ENCODE results near the gene UMODL1.

Gene UMODL1

DNA sequence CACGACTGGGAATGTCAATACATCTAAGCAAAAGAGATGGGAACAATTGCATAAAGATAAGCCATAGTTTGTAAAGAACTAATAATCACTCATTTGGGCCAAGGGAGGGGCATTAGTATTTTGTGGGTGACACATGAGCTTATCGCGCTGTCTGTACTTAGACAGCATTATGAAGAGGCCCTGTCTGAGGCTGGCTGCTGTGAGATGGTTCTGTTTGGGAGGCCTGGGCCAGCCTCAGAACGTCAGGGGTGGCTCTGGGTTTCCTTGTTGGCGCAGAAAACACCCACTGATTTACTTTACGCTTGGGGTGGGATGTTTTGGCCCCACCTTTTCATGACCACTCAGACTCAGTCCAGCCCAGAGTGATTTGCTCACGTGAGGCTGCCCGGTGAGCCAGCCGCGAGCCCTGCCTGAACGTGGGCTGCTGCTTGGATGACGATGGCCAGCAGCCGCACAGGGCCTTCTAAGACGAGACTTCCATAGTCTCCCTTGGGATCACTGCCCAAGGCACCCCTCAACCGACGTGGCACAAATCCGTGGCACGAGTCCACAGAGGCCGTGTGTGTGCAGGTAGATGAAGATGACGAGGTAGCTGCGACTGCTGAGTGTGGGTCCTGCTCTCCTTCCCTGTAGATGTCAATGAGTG lies 18.7 kb downstream of the UMODL1 start:
- Histone ChIP-seq H3K36me3 (ENCODE audit: insufficient read depth, low read length) (no peaks in the 10 kb centered on the region), H3K79me2 (ENCODE audit: control insufficient read depth, insufficient read depth, low read length, unreplicated experiment) (no peaks in the 10 kb centered on the region), H2AFZ (ENCODE audit: low read length, unreplicated experiment) (no peak overlapping the region), H3K4me3 (ENCODE audit: low read depth, low read length) (no peak overlapping the region), H3K27ac (ENCODE audit: low read depth, low read length) (no peak overlapping the region), H3K4me1 (ENCODE audit: control insufficient read depth, insufficient read depth, low read length, unreplicated experiment) (peaks cover 9% of the 10 kb centered on the region), H3K27me3 (ENCODE audit: insufficient read depth, low read length) (peaks cover 17% of the 10 kb centered on the region)

DNA sequence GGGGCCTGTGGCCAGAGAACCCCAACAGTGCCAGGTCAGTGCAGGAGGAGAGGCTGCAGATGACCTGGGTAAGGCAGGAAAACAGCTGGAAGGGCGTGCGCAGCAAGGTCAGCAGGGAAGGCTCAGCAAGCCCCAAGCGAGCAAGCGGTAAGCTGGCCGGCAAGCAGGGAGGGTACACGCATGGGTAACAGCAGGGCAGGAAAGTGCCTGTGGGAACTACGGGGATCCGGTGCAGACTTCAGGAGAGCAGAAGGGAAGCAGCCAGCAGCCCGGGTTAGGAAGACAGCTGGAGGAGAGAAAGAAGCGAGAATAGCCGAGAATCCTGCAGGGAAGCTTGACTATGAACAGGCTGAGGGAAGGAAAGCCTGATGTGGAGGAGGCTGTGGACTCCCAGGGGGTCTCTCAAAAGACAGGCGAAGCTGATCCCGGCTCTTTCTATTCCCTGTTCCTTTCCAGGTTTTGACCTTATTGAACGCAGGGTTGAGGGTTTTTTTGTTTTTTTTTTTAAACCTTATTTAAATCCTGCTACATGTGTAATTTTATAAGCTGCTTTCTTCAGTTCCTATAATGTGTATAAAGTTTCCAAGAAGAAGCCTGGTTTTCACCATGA lies 20.9 kb downstream of the UMODL1 start:
- H2AFZ ChIP-seq (ENCODE audit: low read length, unreplicated experiment), result no peak overlapping the region
- H3K27ac ChIP-seq (ENCODE audit: low read depth, low read length), result no peak overlapping the region
- peaks cover 17% of the 10 kb centered on the region for H3K27me3 ChIP-seq (ENCODE audit: insufficient read depth, low read length)
- H3K79me2 ChIP-seq (ENCODE audit: control insufficient read depth, insufficient read depth, low read length, unreplicated experiment), result no peaks in the 10 kb centered on the region
- no peaks in the 10 kb centered on the region for H3K36me3 ChIP-seq (ENCODE audit: insufficient read depth, low read length)
- peaks cover 13% of the 10 kb centered on the region for H3K4me1 ChIP-seq (ENCODE audit: control insufficient read depth, insufficient read depth, low read length, unreplicated experiment)
- H3K4me3 ChIP-seq (ENCODE audit: low read depth, low read length), result no peak overlapping the region

DNA sequence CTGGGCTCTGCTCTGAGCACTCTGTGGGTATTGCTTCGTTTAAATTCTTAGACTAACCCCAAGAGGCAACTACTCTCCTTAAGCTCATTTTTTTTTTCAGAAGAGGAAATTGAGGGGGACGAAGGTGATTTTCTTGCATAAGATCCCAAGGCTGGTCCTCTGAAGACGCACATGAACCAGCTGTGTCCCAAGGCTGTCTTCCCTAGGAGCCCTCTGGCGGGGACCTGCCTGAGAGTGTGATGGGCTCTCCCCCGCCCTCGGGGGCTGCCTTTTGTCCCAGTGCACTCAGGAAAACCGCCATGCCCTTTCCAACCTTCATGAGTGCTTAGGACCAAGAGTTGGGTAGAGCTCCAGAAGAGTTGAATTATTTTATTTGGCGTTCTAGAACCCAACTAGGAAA lies 21.7 kb downstream of the UMODL1 start:
- Histone ChIP-seq H3K27ac (ENCODE audit: low read depth, low read length) (no peak overlapping the region), H3K27me3 (ENCODE audit: insufficient read depth, low read length) (peaks cover 17% of the 10 kb centered on the region), H3K36me3 (ENCODE audit: insufficient read depth, low read length) (no peaks in the 10 kb centered on the region), H3K79me2 (ENCODE audit: control insufficient read depth, insufficient read depth, low read length, unreplicated experiment) (no peaks in the 10 kb centered on the region), H3K4me3 (ENCODE audit: low read depth, low read length) (no peak overlapping the region), H2AFZ (ENCODE audit: low read length, unreplicated experiment) (no peak overlapping the region), H3K4me1 (ENCODE audit: control insufficient read depth, insufficient read depth, low read length, unreplicated experiment) (peaks cover 20% of the 10 kb centered on the region)

DNA sequence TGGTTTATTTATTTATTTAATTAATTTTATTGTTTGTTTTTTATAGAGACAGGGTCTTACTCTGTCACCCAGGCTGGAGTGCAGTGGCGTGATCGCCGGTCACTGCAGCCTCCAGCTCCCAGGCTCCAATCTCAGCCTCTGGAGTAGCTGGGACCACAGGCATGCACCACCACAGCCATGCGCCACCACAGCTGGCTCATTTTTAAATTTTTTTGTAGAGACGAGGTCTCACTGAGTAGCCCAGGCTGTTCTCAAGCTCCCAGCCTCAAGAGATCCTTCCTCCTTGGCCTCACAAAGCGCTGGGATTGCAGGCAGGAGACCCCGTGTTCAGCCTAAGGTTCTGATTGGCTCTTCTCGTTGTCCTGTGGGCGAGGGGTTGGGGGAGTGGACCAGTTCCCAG lies 22.1 kb downstream of the UMODL1 start:
- Histone ChIP-seq H3K4me1 (ENCODE audit: control insufficient read depth, insufficient read depth, low read length, unreplicated experiment) (peaks cover 22% of the 10 kb centered on the region), H3K79me2 (ENCODE audit: control insufficient read depth, insufficient read depth, low read length, unreplicated experiment) (no peaks in the 10 kb centered on the region), H2AFZ (ENCODE audit: low read length, unreplicated experiment) (no peak overlapping the region), H3K27ac (ENCODE audit: low read depth, low read length) (no peak overlapping the region), H3K27me3 (ENCODE audit: insufficient read depth, low read length) (peaks cover 17% of the 10 kb centered on the region), H3K36me3 (ENCODE audit: insufficient read depth, low read length) (no peaks in the 10 kb centered on the region), H3K4me3 (ENCODE audit: low read depth, low read length) (no peak overlapping the region)

DNA sequence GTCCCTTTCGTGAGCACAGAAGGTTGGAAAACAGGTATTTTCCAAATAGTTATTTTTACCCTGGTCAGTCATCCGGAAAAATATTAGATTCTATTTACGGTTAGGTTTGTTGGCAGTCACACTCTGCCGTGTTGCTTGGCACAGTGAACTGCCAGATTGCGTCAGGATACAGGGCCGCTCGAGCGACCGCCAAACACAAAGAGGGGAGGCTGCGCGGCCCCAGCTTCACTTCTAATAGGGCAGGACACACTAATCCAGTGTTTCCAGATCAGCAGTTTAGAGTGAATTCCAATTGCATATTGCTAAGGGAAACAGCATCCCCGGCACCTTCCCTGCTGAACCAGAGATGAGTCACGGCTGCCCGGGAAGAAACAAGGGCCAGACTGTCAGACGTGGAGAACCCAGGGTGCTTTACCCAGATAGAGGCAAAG lies 22.9 kb downstream of the UMODL1 start:
- H3K4me1 ChIP-seq (ENCODE audit: control insufficient read depth, insufficient read depth, low read length, unreplicated experiment), result peaks cover 24% of the 10 kb centered on the region
- H3K27ac ChIP-seq (ENCODE audit: low read depth, low read length), result peak overlapping the region; percentile 56
- no peaks in the 10 kb centered on the region for H3K36me3 ChIP-seq (ENCODE audit: insufficient read depth, low read length)
- no peak overlapping the region for H3K4me3 ChIP-seq (ENCODE audit: low read depth, low read length)
- H3K79me2 ChIP-seq (ENCODE audit: control insufficient read depth, insufficient read depth, low read length, unreplicated experiment), result no peaks in the 10 kb centered on the region
- H3K27me3 ChIP-seq (ENCODE audit: insufficient read depth, low read length), result peaks cover 17% of the 10 kb centered on the region
- H2AFZ ChIP-seq (ENCODE audit: low read length, unreplicated experiment), result no peak overlapping the region

DNA sequence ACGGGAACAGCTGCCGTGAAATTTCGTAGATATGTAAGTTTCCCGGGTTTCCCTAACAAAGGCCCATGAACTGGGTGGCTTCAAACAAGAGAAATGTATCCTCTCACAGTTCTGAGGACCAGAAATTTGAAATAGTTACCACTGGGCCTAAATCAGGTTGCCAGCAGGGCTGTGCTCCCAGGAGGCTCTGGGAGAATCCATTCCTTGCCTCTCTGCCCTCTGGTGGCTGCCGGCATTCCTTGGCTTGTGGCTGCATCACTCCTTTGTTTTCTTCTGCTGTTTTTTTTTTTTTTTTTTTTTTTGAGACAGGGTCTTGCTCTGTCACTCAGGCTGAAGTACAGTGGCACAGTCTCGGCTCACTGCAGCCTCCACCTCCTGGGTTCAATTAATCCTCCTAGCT lies 23.7 kb downstream of the UMODL1 start:
- no peaks in the 10 kb centered on the region for H3K36me3 ChIP-seq (ENCODE audit: insufficient read depth, low read length)
- peaks cover 24% of the 10 kb centered on the region for H3K4me1 ChIP-seq (ENCODE audit: control insufficient read depth, insufficient read depth, low read length, unreplicated experiment)
- peaks cover 17% of the 10 kb centered on the region for H3K27me3 ChIP-seq (ENCODE audit: insufficient read depth, low read length)
- no peaks in the 10 kb centered on the region for H3K79me2 ChIP-seq (ENCODE audit: control insufficient read depth, insufficient read depth, low read length, unreplicated experiment)
- H2AFZ ChIP-seq (ENCODE audit: low read length, unreplicated experiment), result no peak overlapping the region
- no peak overlapping the region for H3K4me3 ChIP-seq (ENCODE audit: low read depth, low read length)
- H3K27ac ChIP-seq (ENCODE audit: low read depth, low read length), result peak overlapping the region; percentile 56; the same call in 1 of the 2 replicates

DNA sequence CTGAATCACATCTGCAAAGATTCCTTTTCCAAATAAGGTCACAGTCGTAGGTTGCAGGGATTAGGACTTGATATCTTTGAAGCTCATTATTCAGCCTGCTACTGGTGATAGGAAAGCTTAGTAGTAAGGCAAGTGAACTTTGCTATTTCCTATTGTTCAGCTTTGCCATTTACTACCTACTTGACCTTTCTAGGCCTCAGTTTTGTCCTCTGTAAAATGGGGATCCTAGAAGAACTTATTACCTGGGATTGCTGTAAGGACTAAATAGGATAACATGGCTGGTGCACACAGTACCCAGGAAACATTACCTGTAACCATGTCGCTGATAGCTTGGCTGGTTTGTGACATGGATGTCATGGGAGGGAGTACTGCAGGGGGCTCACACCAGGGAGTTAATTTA lies 24.5 kb downstream of the UMODL1 start:
- Histone ChIP-seq H3K4me1 (ENCODE audit: control insufficient read depth, insufficient read depth, low read length, unreplicated experiment) (peaks cover 24% of the 10 kb centered on the region), H3K27me3 (ENCODE audit: insufficient read depth, low read length) (peaks cover 17% of the 10 kb centered on the region), H3K4me3 (ENCODE audit: low read depth, low read length) (no peak overlapping the region), H3K79me2 (ENCODE audit: control insufficient read depth, insufficient read depth, low read length, unreplicated experiment) (no peaks in the 10 kb centered on the region), H2AFZ (ENCODE audit: low read length, unreplicated experiment) (no peak overlapping the region), H3K27ac (ENCODE audit: low read depth, low read length) (no peak overlapping the region), H3K36me3 (ENCODE audit: insufficient read depth, low read length) (no peaks in the 10 kb centered on the region)

DNA sequence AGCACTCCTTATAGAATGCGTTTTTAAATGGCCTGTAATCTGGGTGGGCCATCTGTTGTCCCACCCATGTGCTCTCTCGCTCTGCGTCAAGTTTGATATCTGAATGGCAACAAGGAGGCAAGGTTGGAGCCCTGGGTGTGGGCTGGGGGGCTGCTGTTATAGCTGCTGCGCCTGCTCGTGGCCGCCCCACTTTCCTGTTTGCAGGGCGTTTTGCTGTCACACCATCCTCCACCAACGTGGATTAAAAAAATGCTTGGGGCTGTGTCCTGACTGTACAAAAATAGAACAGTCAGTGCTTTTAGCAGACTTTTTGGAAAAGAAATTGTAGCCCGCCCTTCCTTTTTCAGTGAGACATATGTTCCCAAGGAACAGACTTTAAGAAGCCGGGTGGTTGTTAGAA lies 25.4 kb downstream of the UMODL1 start:
- Histone ChIP-seq H3K36me3 (ENCODE audit: insufficient read depth, low read length) (no peaks in the 10 kb centered on the region), H3K4me1 (ENCODE audit: control insufficient read depth, insufficient read depth, low read length, unreplicated experiment) (peaks cover 24% of the 10 kb centered on the region), H3K27me3 (ENCODE audit: insufficient read depth, low read length) (peaks cover 10% of the 10 kb centered on the region), H2AFZ (ENCODE audit: low read length, unreplicated experiment) (no peak overlapping the region), H3K27ac (ENCODE audit: low read depth, low read length) (peak overlapping the region; percentile 92; the same call in 1 of the 2 replicates), H3K4me3 (ENCODE audit: low read depth, low read length) (no peak overlapping the region), H3K79me2 (ENCODE audit: control insufficient read depth, insufficient read depth, low read length, unreplicated experiment) (no peaks in the 10 kb centered on the region)

DNA sequence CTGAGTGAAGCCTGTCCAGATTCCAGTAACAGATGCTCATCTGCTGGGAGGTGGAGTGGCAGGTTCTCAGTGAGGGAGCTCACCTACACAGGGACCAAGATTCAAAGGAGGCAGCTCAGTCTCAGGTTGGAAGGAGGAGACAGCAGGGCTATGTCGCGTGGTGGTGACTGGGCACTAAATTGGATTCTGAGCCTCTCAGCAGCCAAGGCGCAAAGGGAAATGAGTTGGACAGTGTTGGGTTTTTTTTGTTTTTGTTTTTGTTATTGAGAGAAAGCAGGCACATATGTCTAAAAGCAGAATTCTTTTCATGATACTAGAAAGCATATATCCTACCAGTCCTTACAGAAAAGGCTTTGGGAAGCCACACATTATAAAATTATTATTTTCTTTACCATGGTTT lies 26.2 kb downstream of the UMODL1 start:
- H3K4me3 ChIP-seq (ENCODE audit: low read depth, low read length), result no peak overlapping the region
- H3K4me1 ChIP-seq (ENCODE audit: control insufficient read depth, insufficient read depth, low read length, unreplicated experiment), result peaks cover 24% of the 10 kb centered on the region
- H2AFZ ChIP-seq (ENCODE audit: low read length, unreplicated experiment), result peak overlapping the region; percentile 15
- no peaks in the 10 kb centered on the region for H3K36me3 ChIP-seq (ENCODE audit: insufficient read depth, low read length)
- H3K79me2 ChIP-seq (ENCODE audit: control insufficient read depth, insufficient read depth, low read length, unreplicated experiment), result no peaks in the 10 kb centered on the region
- peak overlapping the region; percentile 92 for H3K27ac ChIP-seq (ENCODE audit: low read depth, low read length)
- peaks cover 5% of the 10 kb centered on the region; the same call in 1 of the 2 replicates for H3K27me3 ChIP-seq (ENCODE audit: insufficient read depth, low read length)

DNA sequence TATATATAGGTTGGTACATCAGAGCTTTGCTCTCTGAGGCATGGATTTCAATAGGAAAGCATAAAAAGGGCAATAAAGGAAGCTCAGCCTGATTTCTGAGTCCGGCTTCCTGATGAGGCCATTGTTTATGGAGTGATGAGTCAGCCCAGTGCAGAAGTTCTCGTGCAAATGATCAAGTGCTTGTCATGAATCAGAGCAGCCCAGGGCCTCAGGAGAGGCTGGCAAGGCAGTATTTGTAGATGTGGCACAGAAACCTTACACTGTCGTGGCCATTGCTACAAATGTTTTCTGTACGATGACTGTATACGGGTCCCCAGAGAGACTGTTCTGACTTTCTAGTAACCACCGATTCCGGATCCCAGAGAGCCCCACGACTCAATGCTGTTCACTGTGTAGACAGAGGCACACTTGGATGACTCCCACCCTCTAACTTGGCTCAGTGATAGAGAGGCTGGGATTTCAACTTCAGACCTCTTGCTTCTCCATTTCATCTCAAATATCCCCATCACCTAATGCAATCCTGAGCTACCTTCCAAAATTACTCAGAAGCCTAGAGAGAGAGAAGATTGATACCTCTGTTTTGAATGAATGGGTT lies 26.8 kb downstream of the UMODL1 start:
- H3K27ac ChIP-seq (ENCODE audit: low read depth, low read length), result peak overlapping the region; percentile 92
- no peaks in the 10 kb centered on the region for H3K36me3 ChIP-seq (ENCODE audit: insufficient read depth, low read length)
- no peak overlapping the region for H3K4me3 ChIP-seq (ENCODE audit: low read depth, low read length)
- no peaks in the 10 kb centered on the region for H3K79me2 ChIP-seq (ENCODE audit: control insufficient read depth, insufficient read depth, low read length, unreplicated experiment)
- H3K4me1 ChIP-seq (ENCODE audit: control insufficient read depth, insufficient read depth, low read length, unreplicated experiment), result peaks cover 24% of the 10 kb centered on the region
- H3K27me3 ChIP-seq (ENCODE audit: insufficient read depth, low read length), result no peaks in the 10 kb centered on the region
- no peak overlapping the region for H2AFZ ChIP-seq (ENCODE audit: low read length, unreplicated experiment)

All from ACC112 (cell line).